Measurements from ENCODE around the gene NUCB2. TPM values are rescaled to one million over a fixed set of nuclear protein-coding genes. Genes with fewer than 3 reads are reported as not detected.

Gene NUCB2
- total and polyA plus RNA-seq, 12 donors, result 41.8 to 339 (median 85.5) TPM

GRCh38 chr11:17369094-17369493 is 92.6 kb downstream of the NUCB2 start:
- TF ChIP-seq POLR2A (IDR thresholded peaks at IDR 0.05) (no peak), CTCF (IDR thresholded peaks at IDR 0.05) (no peak)
- H3K27me3 ChIP-seq, result no peaks in the 10 kb centered on the region
- peaks cover 0 to 50% (median 9%) of the 10 kb centered on the region in 3 donors for H3K9me3 ChIP-seq (replicated peaks in 1 of 3)
- no peak for DNase-seq
- no peaks in the 10 kb centered on the region for H3K36me3 ChIP-seq (replicated peaks in 1 of 2)
- H3K27ac ChIP-seq, result no peak overlapping the region
- intact Hi-C loops (cut with DNase I), result no loop called here
- no peak overlapping the region for H3K4me3 ChIP-seq
- no peaks in the 10 kb centered on the region for H3K4me1 ChIP-seq (replicated peaks in 1 of 2)

GRCh38 chr11:17369684-17370243 is 93.2 kb downstream of the NUCB2 start:
- 82 to 91% (median 89%) methylated on average over 2 of the region's 2 CpGs for WGBS, 4 donors
- Histone ChIP-seq H3K36me3 (replicated peaks in 1 of 2) (no peaks in the 10 kb centered on the region), H3K4me1 (replicated peaks in 1 of 2) (no peaks in the 10 kb centered on the region), H3K4me3 (no peak overlapping the region), H3K27ac (no peak overlapping the region), H3K27me3 (no peaks in the 10 kb centered on the region), H3K9me3 (replicated peaks in 1 of 3) (peaks cover 0 to 52% (median 9%) of the 10 kb centered on the region in 3 donors)
- intact Hi-C loops (cut with DNase I), result no loop called here
- TF ChIP-seq POLR2A (IDR thresholded peaks at IDR 0.05) (no peak), CTCF (IDR thresholded peaks at IDR 0.05) (no peak)
- DNase-seq, result no peak

- Histone ChIP-seq H3K27ac (no peak overlapping the region), H3K9me3 (replicated peaks in 1 of 3) (peaks cover 0 to 52% (median 9%) of the 10 kb centered on the region in 3 donors), H3K36me3 (replicated peaks in 1 of 2) (no peaks in the 10 kb centered on the region), H3K27me3 (no peaks in the 10 kb centered on the region), H3K4me3 (no peak overlapping the region), H3K4me1 (replicated peaks in 1 of 2) (no peaks in the 10 kb centered on the region)
- TF ChIP-seq CTCF (IDR thresholded peaks at IDR 0.05), result no peak
- TF ChIP-seq POLR2A (IDR thresholded peaks at IDR 0.05), result no peak
- WGBS, 4 donors, result 46 to 67% (median 55%) methylated on average over 3 of the region's 3 CpGs
- intact Hi-C loops (cut with DNase I), result no loop called here
- DNase-seq, result no peak
These were observed 95.1 kb downstream of the NUCB2 start for GRCh38 chr11:17371614-17372013.

GRCh38 chr11:17375547-17375946 is 99.0 kb downstream of the NUCB2 start:
- Histone ChIP-seq H3K4me3 (no peak overlapping the region), H3K27me3 (no peaks in the 10 kb centered on the region), H3K36me3 (replicated peaks in 1 of 2) (no peaks in the 10 kb centered on the region), H3K9me3 (replicated peaks in 1 of 3) (peaks cover 0 to 35% (median 7%) of the 10 kb centered on the region in 3 donors), H3K4me1 (replicated peaks in 1 of 2) (no peaks in the 10 kb centered on the region), H3K27ac (no peak overlapping the region)
- no peak for DNase-seq
- no peak for TF ChIP-seq CTCF (IDR thresholded peaks at IDR 0.05)
- intact Hi-C loops (cut with DNase I), result no loop called here
- WGBS, 4 donors, result 80 to 95% (median 89%) methylated on average over 5 of the region's 5 CpGs
